Measurements from ENCODE around the gene PACC1.
A peak's percentile ranks its signal among the peaks of the same experiment; 100 is the strongest.

Gene PACC1

GRCh38 chr1:212432661-212433576, 18.2 kb upstream of the PACC1 start, which contains the start of gene NENF:
TSS of gene NENF (plus strand) at chr1:212432920. CDS start at chr1:212432944, 24 bp downstream.
- TF ChIP-seq CTCF (IDR thresholded peaks at IDR 0.05; ENCODE audit: insufficient read depth, low read length): no peak
- no peak for TF ChIP-seq SPI1 (IDR thresholded peaks at IDR 0.05; ENCODE audit: borderline replicate concordance, low read depth)
- TF ChIP-seq REST (IDR thresholded peaks at IDR 0.05; ENCODE audit: insufficient replicate concordance, low read depth): peak; percentile 77
- peak; percentile 42; the same call in 1 of the 2 replicates for TF ChIP-seq POLR2AphosphoS5 (IDR thresholded peaks at IDR 0.05; ENCODE audit: low read depth)
- no peak for TF ChIP-seq GABPA (IDR thresholded peaks at IDR 0.05; ENCODE audit: low read depth)

GRCh38 chr1:212432272-212432660, 17.6 kb upstream of the PACC1 start:
- peak overlapping the region; percentile 55 for H3K4me3 ChIP-seq (replicated peaks; ENCODE audit: insufficient read depth, low read length)

More at GRCh38 chr1:212432661-212433576, 18.2 kb upstream of the PACC1 start, which contains the start of gene NENF:
- peak; percentile 47 to 68 for DNase-seq (ENCODE audit: low read depth in 1 of 2, low spot score in 1 of 2)
- Histone ChIP-seq H3K4me3 (replicated peaks; ENCODE audit: insufficient read depth, low read length) (peak within 1 kb of the TSS; percentile 55), H3K27ac (replicated peaks) (peak within 1 kb of the TSS; percentile 51), H3K27me3 (ENCODE audit: insufficient read depth, poor library complexity, severe bottlenecking) (no peaks in the 10 kb centered on the region)

More at GRCh38 chr1:212432272-212432660, 17.6 kb upstream of the PACC1 start:
- Histone ChIP-seq H3K27ac (replicated peaks) (peak overlapping the region; percentile 51), H3K27me3 (ENCODE audit: insufficient read depth, poor library complexity, severe bottlenecking) (no peaks in the 10 kb centered on the region)
- TF ChIP-seq GABPA (IDR thresholded peaks at IDR 0.05; ENCODE audit: low read depth) (no peak), REST (IDR thresholded peaks at IDR 0.05; ENCODE audit: insufficient replicate concordance, low read depth) (no peak), SPI1 (IDR thresholded peaks at IDR 0.05; ENCODE audit: borderline replicate concordance, low read depth) (no peak), CTCF (IDR thresholded peaks at IDR 0.05; ENCODE audit: insufficient read depth, low read length) (no peak), POLR2AphosphoS5 (IDR thresholded peaks at IDR 0.05; ENCODE audit: low read depth) (no peak)
- DNase-seq (ENCODE audit: low read depth in 1 of 2, low spot score in 1 of 2): no peak
